A673 (cell line): ENCODE data around the gene HOXB9. TPM values are rescaled to one million over a fixed set of nuclear protein-coding genes. Genes with fewer than 3 reads are reported as not detected.

Experiments
- BruUV-seq: library from RNA; stranded (reverse); fragments of 400-500 nt; replicated peaks from 2 replicates; lab custom pipeline; 2021; lab: Mats Ljungman, UMichigan
- CTCF ChIA-PET: fragments of 300-600 bp; sonication (Branson Sonifier 250); formaldehyde crosslinking; loops from one replicate; lab custom pipeline; 2022; ENCODE audit warnings: antibody characterized with exemption; lab: Charles Lee
- POLR2A ChIA-PET: fragments of 300-600 bp; sonication (Branson Sonifier 250); formaldehyde crosslinking; loops from one replicate; lab custom pipeline; 2022; ENCODE audit warnings: antibody characterized with exemption; ENCODE audit not compliant: low non-redundant PET; lab: Charles Lee
- DNase-seq: peaks from one replicate; pipeline ENCODE4 v3.0.0-alpha.2; 2015; ENCODE audit warnings: low spot score
- H3K27ac ChIP-seq: fragments of 200-600 bp; sonication (generic); 2 replicates; pipeline ENCODE4 v1.5.1; 2016; ENCODE audit warnings: mixed run types, low read depth, mild to moderate bottlenecking, mixed read lengths, antibody characterized with exemption, low read length; ENCODE audit not compliant: poor library complexity, severe bottlenecking
- H3K27me3 ChIP-seq: fragments of 200-600 bp; sonication (generic); replicated peaks from 2 replicates; pipeline ENCODE4 v1.6.1; 2017; ENCODE audit warnings: mixed run types, low read depth, mild to moderate bottlenecking, mixed read lengths, antibody characterized with exemption, low read length; ENCODE audit not compliant: insufficient read depth, poor library complexity
- H3K36me3 ChIP-seq: fragments of 200-600 bp; sonication (generic); 2 replicates; pipeline ENCODE4 v1.6.1; 2016; ENCODE audit warnings: mixed run types, mild to moderate bottlenecking, mixed read lengths, antibody characterized with exemption, low read length; ENCODE audit not compliant: insufficient read depth, poor library complexity, severe bottlenecking
- H3K4me1 ChIP-seq: fragments of 200-600 bp; sonication (generic); 2 replicates; pipeline ENCODE4 v1.6.1; 2017; ENCODE audit warnings: mixed run types, mild to moderate bottlenecking, mixed read lengths, antibody characterized with exemption, low read length; ENCODE audit not compliant: insufficient read depth, poor library complexity, severe bottlenecking
- H3K4me3 ChIP-seq: fragments of 200-600 bp; sonication (generic); 2 replicates; pipeline ENCODE4 v1.5.1; 2016; ENCODE audit warnings: low read depth, mixed run types, mild to moderate bottlenecking, mixed read lengths, low read length; ENCODE audit not compliant: poor library complexity, severe bottlenecking
- H3K9me3 ChIP-seq: fragments of 200-600 bp; sonication (generic); 2 replicates; pipeline ENCODE4 v1.6.1; 2016; ENCODE audit warnings: mixed run types, low read depth, mild to moderate bottlenecking, mixed read lengths, antibody characterized with exemption, low read length; ENCODE audit not compliant: poor library complexity, severe bottlenecking
- CTCF ChIP-seq: fragments of 300-800, 200-600 bp; sonication (generic); conservative IDR thresholded peaks from 2 replicates; pipeline ENCODE4 v1.5.1; 2017; ENCODE audit warnings: low read depth, mild to moderate bottlenecking, antibody characterized with exemption, low read length, moderate library complexity, mixed read lengths
- EZH2 ChIP-seq: fragments of 200-600 bp; sonication (generic); IDR thresholded peaks from 2 replicates; pipeline ENCODE4 v1.6.1; 2017; ENCODE audit warnings: borderline replicate concordance, low read depth, mild to moderate bottlenecking, mixed read lengths, antibody characterized with exemption, low read length; ENCODE audit not compliant: poor library complexity, severe bottlenecking
- intact Hi-C: fragments of 100-400 bp; cut with micrococcal nuclease; formaldehyde crosslinking; loops from one replicate; pipeline ENCODE4 v1.10.0; 2022; ENCODE audit not compliant: unreplicated experiment
- total RNA-seq: library from RNA; stranded (reverse); gene quantifications from 2 replicates; pipeline ENCODE4 v1.2.3, GENCODE V29; 2021

HOXB9 gene
- total RNA-seq, 1 experiment from 2014 or later = 8.2 TPM

DNA sequence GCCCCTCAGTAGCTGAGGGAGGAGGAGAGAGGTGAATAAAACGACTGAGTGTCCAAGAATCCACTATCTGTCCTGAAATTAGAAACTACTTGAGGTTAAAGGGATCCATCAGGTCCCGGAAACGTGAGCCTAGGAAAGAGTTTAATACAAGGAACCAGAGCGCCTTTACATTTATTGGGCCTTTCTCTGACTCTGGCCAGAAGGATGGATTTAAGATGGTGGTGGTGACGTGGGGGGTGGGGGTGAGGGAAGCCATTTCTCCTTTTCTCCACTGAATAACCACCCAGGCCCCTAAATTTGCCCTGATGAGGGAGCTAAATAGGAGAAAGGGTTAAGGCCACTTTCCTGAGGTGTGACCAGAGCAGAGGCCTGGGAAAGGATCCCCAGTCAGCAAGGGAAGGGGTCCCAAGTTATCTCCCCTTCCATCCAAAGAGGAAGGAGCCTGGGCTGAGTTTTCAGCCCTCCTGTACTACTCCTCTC, 1.0 kb upstream of the HOXB9 start:
- Histone ChIP-seq H3K36me3 (no peaks in the 10 kb centered on the region), H3K9me3 (no peaks in the 10 kb centered on the region), H3K27me3 (no peaks in the 10 kb centered on the region), H3K4me3 (peak overlapping the region; percentile 60), H3K4me1 (peaks cover 20% of the 10 kb centered on the region), H3K27ac (peak overlapping the region; percentile 52)
- no TSS peak for BruUV-seq
- CTCF ChIA-PET = interaction anchor here (0.9 to 1.4 kb wide), 2 partner anchors 9 to 13 kb away, joined by 3 read pairs; no protein-coding TSS in a partner anchor
- intact Hi-C loops = no loop called here
- POLR2A ChIA-PET = interaction anchor here (0.6 to 0.7 kb wide), 2 partner anchors 182 to 411 kb away, joined by 4 to 6 read pairs; no protein-coding TSS in a partner anchor
- TF ChIP-seq CTCF (no peak), EZH2 (no peak)
- no peak for DNase-seq

DNA sequence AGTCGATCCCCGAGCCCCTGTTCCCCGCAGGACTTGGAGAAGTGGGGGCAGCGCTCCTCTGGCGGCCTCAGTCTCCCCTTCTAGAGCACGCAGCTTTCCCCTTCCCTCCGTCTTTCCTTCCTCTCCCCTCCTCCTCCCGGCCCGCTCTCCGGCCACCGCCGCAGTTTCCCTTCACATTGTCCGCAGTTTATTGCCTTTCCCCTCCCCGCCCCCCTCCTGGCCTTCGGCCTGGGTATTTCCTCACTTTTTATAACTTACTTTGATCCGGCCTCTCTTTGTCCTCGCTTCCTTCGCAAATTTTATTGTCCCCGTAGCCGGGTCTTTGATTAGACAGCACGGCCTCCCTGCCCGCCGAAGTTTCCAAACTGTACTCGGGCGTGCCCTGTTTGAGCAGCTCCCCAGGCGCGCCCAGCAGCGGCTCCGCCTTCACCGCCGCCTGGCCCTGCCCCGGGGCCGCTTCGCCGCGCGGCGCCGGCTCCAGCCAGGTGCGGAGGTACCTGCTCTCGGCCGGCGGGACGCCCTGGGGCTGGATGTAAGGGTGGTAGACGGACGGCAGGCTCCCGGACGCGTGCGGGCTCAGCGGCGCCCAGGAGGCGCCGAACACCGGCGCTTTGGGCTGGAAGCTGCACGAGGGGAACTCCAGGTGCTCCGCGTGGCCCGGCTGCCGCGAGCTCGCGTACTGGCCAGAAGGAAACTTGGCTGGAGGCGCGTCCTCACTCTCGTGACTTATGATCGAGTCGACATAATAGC, 488 bp downstream of the HOXB9 start:
- no TSS peak for BruUV-seq
- Histone ChIP-seq H3K27ac (peak overlapping the region; percentile 64), H3K27me3 (no peaks in the 10 kb centered on the region), H3K36me3 (no peaks in the 10 kb centered on the region), H3K4me1 (peaks cover 20% of the 10 kb centered on the region), H3K9me3 (no peaks in the 10 kb centered on the region), H3K4me3 (peak overlapping the region; percentile 60)
- no peak for TF ChIP-seq CTCF
- no peak for TF ChIP-seq EZH2
- peak; percentile 54 for DNase-seq
- ChIA-PET POLR2A (interaction anchor here (0.5 to 0.7 kb wide), 5 partner anchors 15 to 584 kb away, joined by 3 to 12 read pairs (median 8); partner anchors contain the start of gene HOXB7), CTCF (interaction anchor here (0.6 to 2.6 kb wide), 5 partner anchors 11 to 259 kb away, joined by 3 to 9 read pairs (median 6); no protein-coding TSS in a partner anchor)
- intact Hi-C loops = no loop called here

- ChIA-PET CTCF (interaction anchor here (0.5 to 2.6 kb wide), 5 partner anchors 10 to 260 kb away, joined by 3 to 9 read pairs (median 6); partner anchors contain the start of gene HOXB8), POLR2A (interaction anchor here (0.5 kb wide), 1 partner anchor 583 kb away, joined by 6 read pairs; no protein-coding TSS in a partner anchor)
- peak; percentile 70 for DNase-seq
- H3K27ac ChIP-seq = peak overlapping the region; percentile 64
- no peaks in the 10 kb centered on the region for H3K27me3 ChIP-seq
- BruUV-seq = no TSS peak
- H3K4me3 ChIP-seq = peak overlapping the region; percentile 60
- intact Hi-C loops = no loop called here
- H3K9me3 ChIP-seq = no peaks in the 10 kb centered on the region
- TF ChIP-seq CTCF (no peak), EZH2 (no peak)
- H3K4me1 ChIP-seq = peaks cover 20% of the 10 kb centered on the region
- H3K36me3 ChIP-seq = no peaks in the 10 kb centered on the region
Observed at GRCh38 chr17:48624544-48625494, 1.3 kb downstream of the HOXB9 start.
